Urothelium cell line (cell line): ENCODE data around the gene EGR2.

Source experiments
- DNase-seq: peaks from one replicate; pipeline ENCODE4 v3.0.0; 2011; ENCODE audit warnings: low spot score, mixed read lengths
- FAIRE-seq: peaks from 2 replicates; lab custom pipeline; 2011; peaks lifted over from hg19 to GRCh38; lab: Jason Lieb, UNC

The EGR2 gene

DNA sequence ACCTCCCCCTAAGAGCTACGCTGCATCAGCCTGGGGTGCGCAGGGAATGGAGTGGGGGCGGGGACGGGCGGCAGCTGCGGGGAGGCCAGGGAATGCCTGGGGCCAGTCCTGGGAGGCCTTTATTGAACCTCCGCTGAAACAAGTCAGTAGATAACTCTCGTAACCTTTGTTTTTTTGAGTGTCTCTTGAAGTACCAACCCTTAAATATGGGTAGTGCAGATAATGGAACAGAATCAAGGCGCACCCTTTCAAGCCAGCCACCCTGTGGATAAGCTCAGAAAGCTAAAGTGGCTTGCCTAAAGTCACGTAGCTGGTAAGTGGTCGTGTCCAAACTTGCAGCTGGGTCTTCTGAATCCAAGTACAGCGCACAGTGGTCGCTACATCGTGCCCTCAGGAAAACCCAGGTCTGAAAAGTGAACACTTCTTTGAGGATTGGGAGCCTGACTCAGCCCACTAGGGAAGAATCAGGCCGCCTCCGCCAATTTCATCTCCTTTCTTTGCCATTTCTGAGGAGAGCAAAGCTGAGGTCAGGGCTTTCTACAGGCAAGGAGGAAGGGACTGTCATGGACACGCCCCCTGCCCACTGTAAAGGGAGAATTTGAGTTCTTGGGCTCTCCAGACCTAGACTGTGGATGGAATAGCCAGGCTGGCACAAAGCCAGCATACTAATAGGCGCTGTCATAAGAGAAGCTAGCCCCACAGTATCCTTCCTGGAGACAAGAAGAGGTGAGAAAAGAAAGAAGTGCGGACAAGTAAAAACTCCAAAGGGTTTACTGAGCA, 3.2 kb upstream of the EGR2 start:
- FAIRE-seq: no peak
- DNase-seq: no peak

DNA sequence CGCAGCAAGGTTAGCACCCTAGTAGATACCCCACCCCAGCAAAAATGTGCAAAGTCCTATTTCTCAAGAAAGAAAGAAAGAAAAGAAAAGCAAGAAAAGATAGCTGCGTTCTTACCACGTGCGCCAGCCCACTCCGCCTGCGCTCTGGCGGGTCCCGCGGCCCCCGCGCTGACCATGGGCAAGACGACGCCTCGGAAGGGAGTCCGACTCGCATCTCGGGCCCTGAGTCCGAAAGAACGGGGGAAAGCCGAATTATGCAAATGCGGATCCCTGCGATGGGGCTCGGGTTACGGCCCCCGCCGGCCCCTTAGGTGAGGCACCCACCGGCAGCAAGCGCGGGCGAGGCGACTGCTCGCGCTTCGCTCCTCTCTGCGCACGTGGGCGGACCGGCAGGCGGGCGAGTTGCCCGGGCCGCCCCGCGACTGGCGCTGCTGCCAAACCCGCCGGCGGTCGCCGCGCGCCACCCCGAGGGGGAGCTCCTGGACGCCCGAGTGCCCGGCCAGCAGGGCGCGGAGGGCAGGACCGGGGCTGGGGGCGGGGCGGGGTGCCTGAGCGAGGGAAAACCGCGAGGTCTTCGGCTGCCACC, 2.4 kb upstream of the EGR2 start:
- no peak for DNase-seq
- FAIRE-seq: no peak

DNA sequence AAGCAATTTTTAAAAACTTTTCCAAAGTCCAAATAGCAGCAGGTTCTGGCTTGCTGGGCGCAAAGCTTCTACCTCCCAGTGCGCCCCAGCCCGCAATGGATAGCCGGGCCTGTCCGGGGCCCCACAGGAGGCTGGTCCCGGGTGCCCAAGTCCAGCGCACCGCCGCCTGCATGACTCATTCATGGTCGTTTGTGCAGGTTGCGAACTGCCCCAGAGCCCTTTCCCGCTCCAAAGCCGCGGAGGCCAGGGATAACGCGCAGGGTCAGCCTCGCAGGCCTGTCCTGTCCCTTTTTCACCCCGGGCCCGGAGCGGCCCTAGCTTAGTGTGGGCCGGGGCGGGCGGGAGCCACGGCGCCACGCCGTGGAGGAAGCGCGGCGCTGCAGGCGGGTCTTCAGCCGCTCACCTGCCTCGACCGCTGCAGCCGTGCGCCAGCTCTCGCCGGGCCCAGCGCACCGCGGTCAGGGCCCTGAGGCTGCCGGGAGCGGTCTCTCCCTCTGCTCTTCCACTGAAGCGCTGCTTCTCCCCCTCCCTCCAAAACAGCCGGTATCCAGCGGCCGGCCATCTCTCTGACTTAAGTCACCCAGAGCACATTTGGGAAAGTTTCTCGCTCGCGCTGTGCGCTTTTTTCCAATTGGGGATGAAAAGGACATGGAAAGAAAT, 1.7 kb upstream of the EGR2 start:
- DNase-seq: no peak
- no peak for FAIRE-seq

DNA sequence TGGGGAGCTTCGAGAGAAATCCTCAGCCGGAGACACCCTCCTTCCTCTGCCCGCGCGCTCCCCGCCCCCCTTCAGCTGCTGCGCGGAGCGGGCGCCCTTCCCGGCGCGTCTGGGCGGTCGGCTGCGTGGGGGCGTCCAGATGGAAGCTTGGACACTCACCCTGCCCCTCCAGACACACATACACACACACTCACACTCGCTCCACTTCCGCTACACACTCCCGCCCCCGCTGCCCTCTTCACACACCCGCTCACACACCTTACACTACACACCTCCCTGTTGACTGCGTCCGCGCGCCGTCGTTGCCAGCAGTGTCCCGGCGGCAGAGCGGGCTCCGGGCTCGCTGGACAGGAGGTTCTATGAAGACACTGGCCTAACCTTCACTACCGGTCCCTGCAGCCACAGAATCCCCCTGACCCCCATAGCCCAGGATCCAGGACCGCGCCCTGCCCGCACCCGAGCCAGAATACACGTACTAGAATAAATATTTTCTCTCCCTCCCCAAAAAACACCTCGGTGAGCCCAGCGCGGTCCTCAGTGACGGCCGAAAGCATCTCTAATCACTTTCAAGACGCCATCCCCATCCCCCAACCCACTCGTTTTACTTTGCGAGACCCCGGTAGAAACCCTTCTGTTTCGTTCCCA, 1.1 kb upstream of the EGR2 start:
- FAIRE-seq (no peak), DNase-seq (no peak)

DNA sequence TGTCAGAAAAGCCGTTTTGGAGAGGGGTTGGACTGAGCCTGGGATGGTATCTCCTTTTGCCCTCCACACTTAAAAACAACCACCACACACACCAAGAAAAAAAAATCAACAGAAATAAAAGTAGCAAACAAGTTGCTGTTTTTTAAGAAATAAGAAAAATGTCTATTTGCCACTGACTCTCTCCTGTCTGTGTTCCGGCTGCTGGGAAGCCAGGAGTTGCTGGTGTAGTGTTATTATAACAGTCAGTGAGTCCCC, 163 bp downstream of the EGR2 start:
- DNase-seq (no peak), FAIRE-seq (no peak)

DNA sequence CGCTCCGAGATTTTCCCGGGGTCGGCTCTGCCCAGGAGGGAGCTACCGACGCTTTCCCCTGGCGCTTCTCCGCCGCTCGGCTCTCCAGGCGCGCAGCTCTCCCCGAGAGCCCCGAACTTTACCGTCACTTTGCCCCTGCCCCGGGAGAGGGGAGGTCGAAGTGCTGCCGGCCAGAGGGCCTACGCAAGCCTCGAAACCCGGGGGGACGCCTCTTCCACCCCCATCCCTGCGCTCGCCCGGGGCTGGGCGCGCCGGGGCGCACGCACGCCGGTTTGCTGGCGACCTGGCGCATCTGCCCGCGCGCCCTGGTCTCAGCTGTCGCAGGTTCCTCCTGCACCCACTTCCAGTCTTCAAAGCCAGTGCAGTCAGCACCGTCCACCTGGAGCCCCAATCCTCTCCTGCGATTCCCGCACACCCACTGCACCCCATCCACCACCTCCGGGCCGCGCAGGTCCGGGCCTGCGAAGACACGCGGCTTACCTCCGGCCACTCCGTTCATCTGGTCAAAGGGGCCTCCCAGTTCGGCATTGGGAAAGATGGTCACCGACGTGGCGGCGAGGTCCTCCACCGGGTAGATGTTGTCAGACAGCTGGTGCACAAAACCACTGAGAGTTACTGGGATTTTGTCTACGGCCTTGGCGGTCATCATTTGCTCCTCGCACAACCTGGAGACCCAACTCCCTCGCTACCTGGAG, 638 bp downstream of the EGR2 start:
- no peak for FAIRE-seq
- DNase-seq: no peak

DNA sequence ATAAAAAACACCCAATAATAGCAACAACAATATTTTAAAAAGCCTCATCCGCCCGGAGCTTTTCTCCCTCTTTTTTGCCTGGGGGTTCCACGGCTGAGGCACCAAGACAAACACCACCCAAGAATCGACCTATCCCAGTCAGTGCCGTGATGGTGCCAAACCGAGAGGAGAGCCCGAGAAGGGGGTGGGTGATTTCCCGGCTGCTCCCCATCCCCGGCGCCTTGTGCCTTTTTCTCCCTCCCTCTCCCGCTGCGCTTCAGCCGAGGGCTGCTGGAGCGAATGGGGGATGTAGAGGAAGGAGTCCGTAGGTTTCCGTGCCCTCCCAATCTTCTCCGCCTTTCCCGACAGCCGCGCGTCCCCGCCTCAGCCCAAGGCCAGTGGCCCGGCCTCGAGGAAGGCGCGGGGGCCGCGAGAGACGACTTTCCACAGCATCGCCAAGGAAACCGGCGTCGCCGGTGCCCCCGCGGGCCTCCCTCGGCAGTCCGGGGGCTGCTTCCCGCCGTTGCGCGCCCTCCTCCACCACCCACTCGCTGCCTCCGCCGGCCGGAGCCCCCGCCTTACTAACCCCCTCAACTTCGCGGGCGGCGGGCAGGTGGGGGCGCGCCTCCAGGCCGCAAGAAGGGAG, 1.3 kb downstream of the EGR2 start:
- FAIRE-seq (no peak), DNase-seq (no peak)

DNA sequence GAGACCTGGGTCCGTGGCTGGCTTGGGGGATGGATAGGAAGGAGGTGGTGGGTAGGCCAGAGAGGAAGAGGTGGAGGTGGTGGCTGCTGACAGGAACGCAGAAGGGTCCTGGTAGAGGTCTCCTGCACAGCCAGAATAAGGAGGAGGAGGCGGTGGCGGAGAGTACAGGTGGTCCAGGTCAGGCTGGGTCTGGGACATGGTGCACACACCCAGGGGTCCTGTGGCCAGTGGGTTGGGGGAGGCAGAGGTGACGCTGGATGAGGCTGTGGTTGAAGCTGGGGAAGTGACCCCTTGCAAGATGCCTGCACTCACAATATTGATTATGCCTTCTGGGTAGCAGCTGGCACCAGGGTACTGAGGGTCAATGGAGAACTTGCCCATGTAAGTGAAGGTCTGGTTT, 2.2 kb downstream of the EGR2 start:
- DNase-seq: no peak
- FAIRE-seq: no peak

DNA sequence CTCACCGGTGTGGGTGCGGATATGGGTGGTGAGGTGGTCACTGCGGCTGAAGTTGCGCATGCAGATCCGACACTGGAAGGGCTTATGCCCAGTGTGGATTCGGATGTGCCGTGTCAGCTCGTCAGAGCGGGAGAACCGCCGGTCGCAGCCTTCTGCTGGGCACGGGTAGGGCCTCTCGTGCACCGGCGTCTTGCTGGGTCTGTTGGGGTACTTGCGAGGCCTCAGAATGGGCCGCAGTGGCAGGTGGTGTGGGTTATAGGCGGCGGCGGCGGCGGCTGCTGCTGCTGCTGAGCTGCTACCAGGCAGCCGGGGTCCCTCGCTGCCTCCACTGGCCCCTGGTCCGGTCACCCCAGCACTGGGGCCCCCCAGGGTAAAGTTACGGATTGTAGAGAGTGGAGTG, 2.7 kb downstream of the EGR2 start:
- no peak for FAIRE-seq

DNA sequence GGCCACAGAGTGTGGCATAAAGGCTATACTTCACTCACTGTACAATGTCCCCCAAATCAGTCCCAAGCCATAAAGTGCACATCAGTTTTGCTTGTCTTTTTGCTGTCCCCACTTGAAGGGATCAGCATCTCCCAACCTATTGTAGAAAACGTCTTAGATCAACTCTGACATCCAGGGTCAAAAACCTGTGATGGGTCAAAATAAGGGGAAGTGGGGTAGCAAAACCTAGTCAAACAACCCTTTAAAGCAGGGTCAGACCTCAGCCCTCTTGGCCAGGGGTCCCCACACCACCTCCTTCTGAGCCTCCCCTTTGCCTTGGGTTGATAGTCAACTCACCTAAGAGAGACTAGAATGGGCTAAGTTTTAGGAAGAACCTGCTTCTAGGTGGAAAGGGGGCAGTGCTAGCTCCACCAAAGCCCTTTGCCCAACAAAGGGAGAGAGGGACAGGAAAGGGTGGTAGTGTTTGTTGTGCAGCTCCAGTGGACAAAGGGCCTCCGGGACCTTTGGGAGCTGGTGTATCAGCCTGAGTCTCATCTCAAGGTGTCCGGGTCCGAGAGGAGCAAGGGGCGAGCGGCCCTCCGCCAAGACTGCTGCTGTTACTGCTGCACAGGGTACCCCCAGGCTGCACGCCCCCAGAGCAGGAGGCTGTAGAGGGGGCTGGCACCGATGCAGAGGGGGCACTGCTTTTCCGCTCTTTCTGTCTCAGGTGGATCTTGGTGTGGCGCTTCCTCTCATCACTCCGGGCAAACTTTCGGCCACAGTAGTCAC, 3.3 kb downstream of the EGR2 start:
- DNase-seq (no peak), FAIRE-seq (no peak)

More for the DNA sequence above, 2.7 kb downstream of the EGR2 start:
- no peak for DNase-seq

DNA sequence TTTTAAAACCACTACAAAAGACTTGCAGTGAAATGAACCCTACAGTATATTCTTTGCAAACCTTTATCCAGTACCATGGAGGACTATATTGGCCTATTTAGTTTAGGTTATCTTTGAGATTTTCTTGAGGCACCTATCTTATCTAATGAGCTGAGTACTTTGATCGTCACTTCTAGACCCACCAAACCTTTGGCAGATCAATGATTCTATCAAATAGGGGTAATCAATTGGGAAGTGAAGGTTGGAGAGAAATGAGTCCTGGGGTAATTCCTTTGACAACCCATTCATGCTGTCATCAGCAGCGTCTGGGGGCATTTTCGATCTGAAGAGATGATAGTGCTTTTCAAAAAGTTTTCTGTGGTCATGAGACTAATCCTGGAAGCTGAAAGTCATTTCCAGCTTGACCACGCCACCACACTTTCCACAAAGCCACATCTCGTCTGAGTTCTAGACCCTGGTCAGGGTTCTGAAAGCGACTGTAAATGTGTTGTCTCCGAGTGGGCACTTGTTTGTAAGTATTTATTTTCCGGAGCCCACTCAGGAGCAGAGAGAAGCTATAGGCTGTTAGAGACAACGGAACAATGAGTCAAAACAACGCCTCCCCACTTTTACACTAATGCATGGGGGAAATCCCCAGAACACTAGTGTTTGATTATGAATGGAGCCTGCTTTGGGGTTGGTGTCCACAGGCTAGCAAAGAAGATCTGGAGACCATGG, 4.8 kb downstream of the EGR2 start:
- DNase-seq: no peak
- no peak for FAIRE-seq

DNA sequence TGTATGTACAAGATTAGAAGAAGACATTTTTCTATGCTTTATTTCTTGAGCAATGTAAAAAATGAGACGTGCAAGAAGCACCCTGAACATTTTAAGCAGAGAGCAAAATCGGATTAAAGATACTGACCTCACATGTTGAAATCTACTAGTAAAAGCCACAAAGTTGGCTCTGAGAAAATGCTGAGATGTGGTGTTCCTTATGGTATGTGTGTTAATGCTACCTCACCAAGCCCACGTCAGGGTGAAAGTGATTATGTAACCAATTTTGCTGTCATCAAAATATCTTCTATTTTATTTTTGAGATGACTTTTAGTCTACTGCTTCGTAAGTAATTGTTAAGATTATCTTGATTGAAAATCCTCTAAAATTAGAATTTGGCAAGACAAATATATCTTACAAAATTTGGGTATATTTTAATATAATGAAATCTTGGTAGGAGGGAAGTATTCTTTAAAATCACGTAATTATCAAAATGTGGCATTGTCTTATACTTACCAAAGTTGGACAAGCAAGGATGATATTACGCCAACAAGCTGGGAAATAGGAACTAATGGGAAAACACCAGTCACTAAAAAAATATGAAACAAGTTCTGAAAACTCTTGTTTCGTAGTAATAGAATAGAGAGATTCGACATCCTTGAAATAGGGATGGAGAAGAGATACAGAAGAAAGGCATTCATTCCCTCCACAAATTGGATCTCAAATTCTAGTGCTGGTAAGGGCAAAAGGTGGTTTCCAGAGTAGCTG, 5.8 kb downstream of the EGR2 start:
- no peak for FAIRE-seq
- no peak for DNase-seq

DNA sequence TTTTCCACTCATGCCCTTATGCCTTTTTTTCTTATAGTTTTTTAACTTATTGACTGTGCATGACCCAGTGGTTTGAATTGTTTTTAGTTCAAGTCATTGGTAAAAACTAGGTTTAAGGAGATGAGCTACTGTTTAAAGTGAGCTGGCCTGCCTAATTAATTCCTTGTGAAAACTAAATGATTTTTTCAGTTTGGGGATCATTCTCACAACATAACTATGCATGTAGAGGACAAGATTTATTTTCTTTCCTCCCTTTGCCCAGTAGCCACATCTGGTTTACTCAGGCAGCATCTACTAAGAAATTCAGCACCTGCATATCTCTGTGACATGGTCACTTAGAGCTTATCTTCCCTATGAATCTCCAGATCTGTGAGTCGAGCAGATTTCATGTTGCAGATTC, 9.9 kb downstream of the EGR2 start:
- no peak for DNase-seq
- FAIRE-seq: no peak

DNA sequence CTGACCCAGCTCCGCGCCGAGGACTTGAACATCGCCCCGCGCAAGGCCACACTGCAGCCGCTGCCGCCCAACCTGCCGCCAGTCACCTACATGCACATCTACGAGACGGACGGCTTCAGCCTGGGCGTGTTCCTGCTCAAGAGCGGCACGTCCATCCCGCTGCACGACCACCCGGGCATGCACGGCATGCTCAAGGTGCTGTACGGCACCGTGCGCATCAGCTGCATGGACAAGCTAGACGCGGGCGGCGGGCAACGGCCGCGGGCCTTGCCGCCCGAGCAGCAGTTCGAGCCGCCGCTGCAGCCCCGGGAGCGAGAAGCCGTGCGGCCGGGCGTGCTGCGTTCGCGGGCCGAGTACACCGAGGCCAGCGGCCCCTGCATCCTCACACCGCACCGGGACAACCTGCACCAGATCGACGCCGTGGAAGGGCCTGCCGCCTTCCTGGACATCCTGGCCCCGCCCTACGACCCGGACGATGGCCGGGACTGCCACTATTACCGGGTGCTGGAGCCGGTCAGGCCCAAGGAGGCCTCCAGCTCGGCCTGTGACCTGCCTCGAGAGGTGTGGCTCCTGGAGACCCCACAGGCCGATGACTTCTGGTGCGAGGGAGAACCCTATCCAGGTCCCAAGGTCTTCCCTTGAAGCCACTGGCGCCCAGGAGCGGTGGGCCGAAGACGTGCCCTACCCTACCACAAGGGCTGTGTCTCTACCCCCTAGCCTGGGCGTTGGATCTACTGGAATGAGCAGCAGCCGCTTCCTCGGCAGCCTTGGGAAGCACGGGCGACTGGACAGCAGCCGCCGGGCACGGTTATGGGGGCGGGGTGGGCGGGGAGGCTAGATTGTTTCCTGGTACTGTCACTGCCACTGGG, 10.7 kb downstream of the EGR2 start:
- peak; percentile 71 for DNase-seq
- FAIRE-seq: peak; percentile 52

DNA sequence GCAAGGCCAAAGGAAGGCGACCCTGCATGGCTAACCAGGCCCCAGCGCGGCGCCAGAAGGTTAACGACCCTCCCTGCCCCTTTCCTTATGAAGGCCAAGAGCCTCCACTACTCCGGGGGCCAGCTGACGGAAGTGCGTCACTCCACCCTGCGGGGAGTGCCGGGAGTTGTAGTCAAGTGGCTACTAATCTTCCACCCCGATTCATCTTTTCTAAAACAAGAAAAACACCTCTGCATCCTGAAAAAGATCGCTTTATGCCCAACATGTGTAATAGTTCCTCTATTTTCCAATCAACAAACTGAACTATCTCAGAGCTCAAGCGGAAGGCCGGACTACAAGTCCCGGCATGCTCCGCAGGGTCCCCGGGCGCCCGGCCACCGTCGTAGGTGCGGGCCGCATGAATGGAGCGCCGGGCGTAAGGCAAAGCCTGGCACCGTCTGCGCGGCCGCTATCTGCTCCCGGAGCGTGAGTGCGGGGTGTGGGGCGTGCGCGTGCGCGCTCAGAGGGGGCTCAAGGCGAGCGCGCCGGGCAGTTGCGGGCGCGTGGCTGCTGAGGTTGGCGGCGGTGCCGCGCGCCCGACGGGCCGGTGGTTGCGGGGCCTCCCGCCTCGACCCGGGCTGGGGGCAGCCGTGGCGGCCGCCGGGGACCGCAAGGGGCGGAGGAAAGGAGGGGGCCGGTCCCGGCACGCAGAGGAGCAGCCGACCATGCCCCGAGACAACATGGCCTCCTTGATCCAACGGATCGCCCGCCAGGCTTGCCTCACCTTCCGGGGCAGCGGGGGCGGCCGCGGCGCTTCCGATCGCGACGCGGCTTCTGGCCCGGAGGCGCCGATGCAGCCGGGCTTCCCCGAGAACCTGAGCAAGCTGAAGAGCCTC, 11.6 kb downstream of the EGR2 start, which contains the start of gene ADO:
ADO (plus strand) TSS at position 365 of the 875 bp plus-strand sequence; CDS start at position 705, 340 bp downstream.
- FAIRE-seq: peak; percentile 68
- DNase-seq: peak; percentile 95

DNA sequence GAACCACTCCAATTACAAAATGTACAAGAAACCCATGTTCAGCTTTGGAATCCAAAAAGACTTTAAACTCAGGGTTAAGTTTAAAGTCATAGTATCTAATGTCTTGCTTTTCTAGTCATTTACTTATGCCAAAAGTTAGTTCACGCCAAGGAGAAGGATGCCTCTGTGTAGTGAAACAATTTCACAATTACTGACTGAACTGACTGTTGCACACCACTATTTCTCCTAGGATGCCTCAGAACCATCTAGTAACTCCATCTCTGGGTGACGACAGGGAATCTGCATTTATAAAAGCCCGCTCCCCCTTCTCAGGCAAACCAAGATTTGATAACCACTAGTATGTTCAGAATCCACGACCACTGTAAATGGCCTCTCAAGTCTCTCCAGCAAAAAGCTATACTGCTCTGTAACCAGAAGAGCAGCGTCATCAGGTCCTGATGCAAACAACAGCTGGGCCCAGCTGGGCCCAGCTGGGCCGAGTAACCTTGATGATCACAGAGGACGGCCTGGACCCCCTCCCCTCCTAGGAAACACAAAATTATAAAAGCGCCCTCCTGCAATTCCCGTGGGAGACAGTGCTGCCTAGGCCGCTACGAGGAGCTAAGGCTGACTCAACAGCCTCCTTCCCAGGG, 12.3 kb downstream of the EGR2 start:
- no peak for DNase-seq

More for the DNA sequence above, 12.3 kb downstream of the EGR2 start:
- FAIRE-seq: peak; percentile 56
